DND-41 (cell line): Measurements from ENCODE around the gene UTF1.

Experiments
- ATAC-seq: fragments of 200-7000 bp; cut with Tn5 transposase; 3 replicates; pipeline ENCODE4 v1.9.1; 2021; ENCODE audit warnings: low read depth; ENCODE audit not compliant: insufficient read depth
- DNase-seq: peaks from one replicate; pipeline ENCODE4 v3.0.0-alpha.2; 2020
- H2AFZ ChIP-seq: 2 replicates; pipeline ENCODE4 v1.6.0; 2012; ENCODE audit warnings: low read depth, low read length
- H3K27ac ChIP-seq: 2 replicates; pipeline ENCODE4 v1.5.1; 2012; ENCODE audit warnings: low read length, inconsistent platforms
- H3K27me3 ChIP-seq: fragments of 200-600 bp; sonication (generic); 2 replicates; pipeline ENCODE4 v1.6.0; 2012; ENCODE audit warnings: low read length, mild to moderate bottlenecking, inconsistent platforms; ENCODE audit not compliant: insufficient read depth, poor library complexity
- H3K36me3 ChIP-seq: 2 replicates; pipeline ENCODE4 v1.5.1; 2012; ENCODE audit warnings: low read length, inconsistent platforms; ENCODE audit not compliant: insufficient read depth
- H3K4me1 ChIP-seq: 2 replicates; pipeline ENCODE4 v1.5.1; 2012; ENCODE audit warnings: mild to moderate bottlenecking, low read length; ENCODE audit not compliant: insufficient read depth
- H3K4me2 ChIP-seq: 2 replicates; pipeline ENCODE4 v1.6.0; 2012; ENCODE audit warnings: mild to moderate bottlenecking, moderate library complexity, low read length, inconsistent platforms; ENCODE audit not compliant: insufficient read depth
- H3K4me3 ChIP-seq, 2 experiments: fragments of 200-600 bp in 1 of 2; shearing (Covaris generic) in 1 of 2; 2 replicates each; pipeline ENCODE4 v1.5.1; 2012 to 2016; ENCODE audit warnings: inconsistent platforms in 2 of 2, low read length in 2 of 2, mild to moderate bottlenecking in 2 of 2, low read depth in 1 of 2, moderate library complexity in 1 of 2
- H3K79me2 ChIP-seq: 2 replicates; pipeline ENCODE4 v1.6.0; 2012; ENCODE audit warnings: low read length, inconsistent platforms; ENCODE audit not compliant: insufficient read depth
- H3K9ac ChIP-seq: 2 replicates; pipeline ENCODE4 v1.6.0; 2012; ENCODE audit warnings: low read depth, mild to moderate bottlenecking, inconsistent platforms, low read length, moderate library complexity
- H3K9me3 ChIP-seq: 2 replicates; pipeline ENCODE4 v1.5.1; 2012; ENCODE audit warnings: low read length, moderate library complexity, mild to moderate bottlenecking, inconsistent platforms; ENCODE audit not compliant: insufficient read depth, severe bottlenecking
- H4K20me1 ChIP-seq: 2 replicates; pipeline ENCODE4 v1.6.0; 2012; ENCODE audit warnings: low read length; ENCODE audit not compliant: insufficient read depth
- EZH2 ChIP-seq: IDR thresholded peaks from 3 replicates; pipeline ENCODE4 v1.6.1; 2012; ENCODE audit warnings: borderline replicate concordance, low read depth, mild to moderate bottlenecking, moderate library complexity, low read length, inconsistent platforms; ENCODE audit not compliant: severe bottlenecking
- TF ChIP-seq, protein P1 (sequence below): IDR thresholded peaks from 2 replicates; pipeline ENCODE4 v1.5.1; 2012; ENCODE audit warnings: borderline replicate concordance, low read length, moderate library complexity, mild to moderate bottlenecking; ENCODE audit not compliant: poor library complexity, severe bottlenecking; ENCODE audit errors: extremely low read depth

Gene UTF1

DNA sequence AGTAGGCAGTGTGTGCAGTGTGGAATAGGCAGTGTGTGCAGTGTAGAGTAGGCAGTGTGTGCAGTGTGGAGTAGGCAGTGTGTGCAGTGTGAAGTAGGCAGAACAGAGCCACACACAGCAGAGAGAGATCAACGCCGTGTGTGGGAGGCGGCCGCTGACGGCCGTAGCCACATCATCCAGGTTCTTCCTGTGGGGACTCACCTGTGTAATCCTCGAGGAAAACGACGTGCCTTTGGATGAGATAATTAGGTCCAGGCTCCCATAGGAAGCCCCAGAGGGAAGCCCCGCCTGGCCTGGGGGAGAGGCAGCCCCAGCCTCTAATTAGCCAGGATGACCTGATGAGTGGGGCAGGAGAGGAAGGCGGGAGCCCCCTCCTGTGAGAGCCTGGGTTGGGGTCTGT is 44.6 kb upstream of the UTF1 start:
- H2AFZ ChIP-seq = no peak overlapping the region
- H3K4me1 ChIP-seq = no peaks in the 10 kb centered on the region
- no peak overlapping the region for H3K4me3 ChIP-seq
- H3K36me3 ChIP-seq = no peaks in the 10 kb centered on the region
- H3K9me3 ChIP-seq = no peaks in the 10 kb centered on the region
- DNase-seq (no peak), ATAC-seq (no peak)
- H4K20me1 ChIP-seq = no peaks in the 10 kb centered on the region; the same call in 1 of the 2 replicates
- no peak overlapping the region for H3K27ac ChIP-seq
- H3K27me3 ChIP-seq = no peaks in the 10 kb centered on the region
- no peak overlapping the region for H3K9ac ChIP-seq
- H3K79me2 ChIP-seq = no peaks in the 10 kb centered on the region
- no peak overlapping the region for H3K4me2 ChIP-seq
- TF ChIP-seq, protein P1, sequence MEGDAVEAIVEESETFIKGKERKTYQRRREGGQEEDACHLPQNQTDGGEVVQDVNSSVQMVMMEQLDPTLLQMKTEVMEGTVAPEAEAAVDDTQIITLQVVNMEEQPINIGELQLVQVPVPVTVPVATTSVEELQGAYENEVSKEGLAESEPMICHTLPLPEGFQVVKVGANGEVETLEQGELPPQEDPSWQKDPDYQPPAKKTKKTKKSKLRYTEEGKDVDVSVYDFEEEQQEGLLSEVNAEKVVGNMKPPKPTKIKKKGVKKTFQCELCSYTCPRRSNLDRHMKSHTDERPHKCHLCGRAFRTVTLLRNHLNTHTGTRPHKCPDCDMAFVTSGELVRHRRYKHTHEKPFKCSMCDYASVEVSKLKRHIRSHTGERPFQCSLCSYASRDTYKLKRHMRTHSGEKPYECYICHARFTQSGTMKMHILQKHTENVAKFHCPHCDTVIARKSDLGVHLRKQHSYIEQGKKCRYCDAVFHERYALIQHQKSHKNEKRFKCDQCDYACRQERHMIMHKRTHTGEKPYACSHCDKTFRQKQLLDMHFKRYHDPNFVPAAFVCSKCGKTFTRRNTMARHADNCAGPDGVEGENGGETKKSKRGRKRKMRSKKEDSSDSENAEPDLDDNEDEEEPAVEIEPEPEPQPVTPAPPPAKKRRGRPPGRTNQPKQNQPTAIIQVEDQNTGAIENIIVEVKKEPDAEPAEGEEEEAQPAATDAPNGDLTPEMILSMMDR = no peak
- TF ChIP-seq EZH2 = no peak

DNA sequence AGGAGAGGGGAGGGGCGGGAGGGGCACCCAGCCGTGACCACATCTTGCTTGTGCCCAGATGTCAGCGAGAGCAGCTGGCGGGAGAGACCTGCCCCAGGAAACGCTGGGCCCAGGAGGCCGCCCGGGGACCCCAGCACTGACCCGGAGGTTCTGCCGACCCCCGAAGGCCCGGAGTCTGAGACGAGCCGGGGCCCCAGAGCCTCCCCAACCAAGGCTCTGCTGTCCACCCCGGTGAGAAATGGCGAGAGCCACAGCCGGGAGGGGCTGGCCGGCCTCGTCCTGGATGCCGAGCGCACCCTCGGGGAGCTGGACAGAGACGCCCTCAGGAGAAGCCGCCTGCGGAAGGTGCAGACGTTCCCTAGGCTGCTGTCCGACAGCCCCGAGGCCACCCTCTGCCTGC is 44.1 kb upstream of the UTF1 start:
- no peaks in the 10 kb centered on the region for H3K27me3 ChIP-seq
- TF ChIP-seq, protein P1 = no peak
- no peak for TF ChIP-seq EZH2
- H4K20me1 ChIP-seq = no peaks in the 10 kb centered on the region; the same call in 1 of the 2 replicates
- no peak overlapping the region for H3K27ac ChIP-seq
- DNase-seq (no peak), ATAC-seq (no peak)
- H3K9ac ChIP-seq = no peak overlapping the region
- H3K4me3 ChIP-seq = no peak overlapping the region
- no peaks in the 10 kb centered on the region for H3K9me3 ChIP-seq
- H3K4me1 ChIP-seq = no peaks in the 10 kb centered on the region
- H3K36me3 ChIP-seq = no peaks in the 10 kb centered on the region
- H3K79me2 ChIP-seq = no peaks in the 10 kb centered on the region
- H2AFZ ChIP-seq = no peak overlapping the region
- no peak overlapping the region for H3K4me2 ChIP-seq

DNA sequence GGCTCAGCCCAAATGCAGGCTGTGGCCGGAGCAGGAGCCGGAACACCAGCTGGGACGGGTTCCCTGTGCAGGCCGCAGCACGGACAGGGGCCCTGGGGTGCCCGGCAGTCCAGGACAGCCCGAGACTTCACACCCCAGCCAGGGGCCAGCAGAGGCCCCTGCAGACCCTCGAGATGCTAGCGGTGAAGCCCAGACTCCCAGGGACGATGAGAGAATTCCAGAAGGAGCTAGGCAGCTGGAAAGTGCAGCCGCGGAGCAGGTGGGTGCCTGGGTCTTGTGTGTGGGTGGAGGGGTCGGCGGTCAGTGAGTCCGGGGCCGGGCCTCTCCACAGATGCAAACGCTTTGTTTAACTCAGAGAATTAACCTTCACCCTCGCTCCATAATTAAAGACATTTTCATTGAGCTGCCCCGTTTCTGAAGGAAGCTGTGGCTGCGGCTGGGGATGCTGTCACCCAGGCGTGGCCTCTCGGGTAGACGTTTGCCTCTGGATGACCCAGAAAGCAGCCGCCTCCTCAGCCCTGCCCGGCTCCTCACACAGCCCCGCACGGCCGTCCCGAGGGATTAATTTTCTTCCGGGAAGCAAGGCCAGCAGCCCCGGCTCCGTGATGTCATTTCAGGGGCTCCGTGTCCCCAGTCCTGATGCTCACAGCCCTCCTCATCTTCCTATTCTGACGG is 43.5 kb upstream of the UTF1 start:
- Histone ChIP-seq H2AFZ (no peak overlapping the region), H3K4me1 (no peaks in the 10 kb centered on the region), H3K79me2 (no peaks in the 10 kb centered on the region), H4K20me1 (no peaks in the 10 kb centered on the region; the same call in 1 of the 2 replicates), H3K4me2 (no peak overlapping the region), H3K4me3 (no peak overlapping the region), H3K27ac (no peak overlapping the region), H3K36me3 (no peaks in the 10 kb centered on the region), H3K9ac (no peak overlapping the region), H3K27me3 (no peaks in the 10 kb centered on the region), H3K9me3 (no peaks in the 10 kb centered on the region)
- no peak for ATAC-seq
- no peak for DNase-seq
- TF ChIP-seq, protein P1 = no peak
